ENCODE measurements around the gene GCNT2. TPM values are rescaled to one million over a fixed set of nuclear protein-coding genes. Genes with fewer than 3 reads are reported as not detected.
"Not testable (repeated sequence)": the region's sequence is repeated elsewhere in the genome, so short reads cannot be mapped to it uniquely, and the experiment has no call there.

Gene GCNT2
- total and polyA plus RNA-seq, 5 experiments from 2014 or later, result 0.85 to 4.6 (median 1.8) TPM

- H3K27me3 Mint-ChIP-seq, result no peaks in the 10 kb centered on the region
- peaks cover 1 to 6% (median 5%) of the 10 kb centered on the region in 4 donors for H3K4me1 Mint-ChIP-seq
- H3K4me3 Mint-ChIP-seq, result no peak overlapping the region
- peaks cover 17 to 59% (median 19%) of the 10 kb centered on the region in 3 donors for H3K36me3 Mint-ChIP-seq
- POLR2A ChIA-PET, result no interaction called here
- DNase-seq (no peak), ATAC-seq (no peak)
- peaks cover 0 to 11% (median 0%) of the 10 kb centered on the region in 9 donors for H3K9me3 Mint-ChIP-seq
- no peak overlapping the region for H3K27ac Mint-ChIP-seq
Measured at GRCh38 chr6:10556992-10557391, 35.8 kb downstream of the GCNT2 start.

GRCh38 chr6:10557913-10558312 lies 36.8 kb downstream of the GCNT2 start:
- ATAC-seq (no peak), DNase-seq (no peak)
- Mint-ChIP-seq H3K4me3 (no peak overlapping the region), H3K36me3 (peaks cover 17 to 54% (median 19%) of the 10 kb centered on the region in 3 donors), H3K27me3 (no peaks in the 10 kb centered on the region), H3K9me3 (peaks cover 0 to 11% (median 0%) of the 10 kb centered on the region in 9 donors), H3K4me1 (peaks cover 1 to 6% (median 5%) of the 10 kb centered on the region in 4 donors), H3K27ac (peak overlapping the region in 1 of 10 donors; percentile 30)
- POLR2A ChIA-PET, result interaction anchor here (0.5 kb wide), 1 partner anchor 541 kb away, joined by 3 read pairs; no protein-coding TSS in a partner anchor

GRCh38 chr6:10558565-10558964 lies 37.4 kb downstream of the GCNT2 start:
- H3K36me3 Mint-ChIP-seq, result peaks cover 17 to 53% (median 19%) of the 10 kb centered on the region in 3 donors
- no peak for DNase-seq
- POLR2A ChIA-PET, result no interaction called here

GRCh38 chr6:10559522-10560152 lies 38.5 kb downstream of the GCNT2 start:
- H3K9me3 Mint-ChIP-seq, result peaks cover 0 to 11% (median 0%) of the 10 kb centered on the region in 9 donors
- H3K4me1 Mint-ChIP-seq, result peaks cover 1 to 6% (median 5%) of the 10 kb centered on the region in 4 donors
- ATAC-seq (no peak), DNase-seq (no peak)
- no peak overlapping the region for H3K4me3 Mint-ChIP-seq
- POLR2A ChIA-PET, result no interaction called here
- peaks cover 17 to 49% (median 22%) of the 10 kb centered on the region in 3 donors for H3K36me3 Mint-ChIP-seq
- H3K27me3 Mint-ChIP-seq, result no peaks in the 10 kb centered on the region
- H3K27ac Mint-ChIP-seq, result no peak overlapping the region

More at GRCh38 chr6:10558565-10558964, 37.4 kb downstream of the GCNT2 start:
- Mint-ChIP-seq H3K4me1 (peaks cover 1 to 6% (median 5%) of the 10 kb centered on the region in 4 donors), H3K27me3 (no peaks in the 10 kb centered on the region), H3K27ac (no peak overlapping the region), H3K4me3 (no peak overlapping the region), H3K9me3 (peaks cover 0 to 11% (median 0%) of the 10 kb centered on the region in 9 donors)
- no peak for ATAC-seq

GRCh38 chr6:10561611-10562199 lies 40.6 kb downstream of the GCNT2 start:
- Mint-ChIP-seq H3K4me1 (peaks cover 3 to 6% (median 4%) of the 10 kb centered on the region in 4 donors), H3K27me3 (no peaks in the 10 kb centered on the region), H3K4me3 (no peak overlapping the region), H3K9me3 (peaks cover 0 to 14% (median 0%) of the 10 kb centered on the region in 9 donors), H3K27ac (no peak overlapping the region), H3K36me3 (peaks cover 15 to 35% (median 17%) of the 10 kb centered on the region in 3 donors)
- DNase-seq (no peak), ATAC-seq (no peak)
- POLR2A ChIA-PET, result no interaction called here

GRCh38 chr6:10564975-10565673 lies 44.0 kb downstream of the GCNT2 start:
- Mint-ChIP-seq H3K4me1 (peaks cover 4 to 6% (median 5%) of the 10 kb centered on the region in 4 donors), H3K36me3 (peaks cover 7 to 26% (median 15%) of the 10 kb centered on the region in 3 donors), H3K27ac (no peak overlapping the region), H3K9me3 (peaks cover 0 to 32% (median 4%) of the 10 kb centered on the region in 9 donors), H3K4me3 (no peak overlapping the region), H3K27me3 (no peaks in the 10 kb centered on the region)
- ATAC-seq (no peak), DNase-seq (no peak)
- POLR2A ChIA-PET, result interaction anchor here (0.5 kb wide), 1 partner anchor 41 kb away, joined by 5 read pairs; no protein-coding TSS in a partner anchor

GRCh38 chr6:10565913-10566312 lies 44.8 kb downstream of the GCNT2 start:
- DNase-seq (no peak), ATAC-seq (no peak)
- peaks cover 0 to 32% (median 5%) of the 10 kb centered on the region in 9 donors for H3K9me3 Mint-ChIP-seq
- H3K36me3 Mint-ChIP-seq, result peaks cover 6 to 26% (median 9%) of the 10 kb centered on the region in 3 donors
- H3K4me3 Mint-ChIP-seq, result no peak overlapping the region
- peaks cover 4 to 6% (median 5%) of the 10 kb centered on the region in 4 donors for H3K4me1 Mint-ChIP-seq
- H3K27me3 Mint-ChIP-seq, result no peaks in the 10 kb centered on the region
- no peak overlapping the region for H3K27ac Mint-ChIP-seq
- POLR2A ChIA-PET, result no interaction called here

- ATAC-seq, result no peak
- POLR2A ChIA-PET, result no interaction called here
- no peak overlapping the region for H3K27ac Mint-ChIP-seq
- H3K27me3 Mint-ChIP-seq, result no peaks in the 10 kb centered on the region
- no peak for DNase-seq
- H3K4me1 Mint-ChIP-seq, result peaks cover 0 to 8% (median 2%) of the 10 kb centered on the region in 4 donors
- no peak overlapping the region for H3K4me3 Mint-ChIP-seq
- peaks cover 6 to 24% (median 12%) of the 10 kb centered on the region in 3 donors for H3K36me3 Mint-ChIP-seq
- H3K9me3 Mint-ChIP-seq, result peaks cover 0 to 32% (median 5%) of the 10 kb centered on the region in 9 donors
Measured at GRCh38 chr6:10567256-10568026, 46.3 kb downstream of the GCNT2 start.

- Mint-ChIP-seq H3K4me1 (peaks cover 0 to 8% (median 2%) of the 10 kb centered on the region in 4 donors), H3K27ac (peak overlapping the region in 1 of 10 donors; percentile 30), H3K4me3 (no peak overlapping the region), H3K36me3 (peaks cover 4 to 33% (median 20%) of the 10 kb centered on the region in 3 donors), H3K9me3 (peaks cover 0 to 32% (median 5%) of the 10 kb centered on the region in 9 donors), H3K27me3 (no peaks in the 10 kb centered on the region)
- DNase-seq (no peak), ATAC-seq (no peak)
- POLR2A ChIA-PET, result no interaction called here
Measured at GRCh38 chr6:10569392-10570127, 48.4 kb downstream of the GCNT2 start.

- H3K27me3 Mint-ChIP-seq, H3K4me3 Mint-ChIP-seq, POLR2A ChIA-PET, DNase-seq, ATAC-seq, H3K27ac Mint-ChIP-seq, H3K4me1 Mint-ChIP-seq, H3K9me3 Mint-ChIP-seq: not testable (repeated sequence)
- H3K36me3 Mint-ChIP-seq, result peaks cover under 1 to 22% (median 15%) of the 10 kb centered on the region in 3 donors
Measured at GRCh38 chr6:10575519-10575918, 54.4 kb downstream of the GCNT2 start.

GRCh38 chr6:10576226-10576625 lies 55.1 kb downstream of the GCNT2 start:
- no peak overlapping the region for H3K4me3 Mint-ChIP-seq
- no peak for DNase-seq
- H3K27ac Mint-ChIP-seq, result no peak overlapping the region
- peaks cover 0 to 5% (median 0%) of the 10 kb centered on the region in 4 donors for H3K4me1 Mint-ChIP-seq
- H3K36me3 Mint-ChIP-seq, result peaks cover 0 to 22% (median 15%) of the 10 kb centered on the region in 3 donors
- no peaks in the 10 kb centered on the region for H3K27me3 Mint-ChIP-seq
- H3K9me3 Mint-ChIP-seq, result peaks cover 0 to 3% (median 0%) of the 10 kb centered on the region in 9 donors
- POLR2A ChIA-PET, result no interaction called here
- no peak for ATAC-seq

- Mint-ChIP-seq H3K9me3 (peaks cover 0 to 2% (median 0%) of the 10 kb centered on the region in 9 donors), H3K27ac (no peak overlapping the region), H3K27me3 (no peaks in the 10 kb centered on the region), H3K36me3 (peaks cover 0 to 17% (median 12%) of the 10 kb centered on the region in 3 donors), H3K4me1 (peaks cover 0 to 3% (median 0%) of the 10 kb centered on the region in 4 donors), H3K4me3 (no peak overlapping the region)
- POLR2A ChIA-PET, result no interaction called here
- DNase-seq (no peak), ATAC-seq (no peak)
Measured at GRCh38 chr6:10577112-10577511, 56.0 kb downstream of the GCNT2 start.
